GM12801 (cell line): Measurements from ENCODE around the gene TFF1.

Experiments used
- CTCF ChIP-seq: IDR thresholded peaks from one replicate; pipeline ENCODE4 v1.5.1; 2011; ENCODE audit warnings: control low read depth; ENCODE audit not compliant: insufficient read length; ENCODE audit errors: extremely low read depth

The TFF1 gene

GRCh38 chr21:42356650-42357049 is 9.7 kb downstream of the TFF1 start:
- TF ChIP-seq CTCF, result no peak

GRCh38 chr21:42356046-42356445 is 10.3 kb downstream of the TFF1 start:
- TF ChIP-seq CTCF, result no peak

GRCh38 chr21:42353623-42354022 is 12.7 kb downstream of the TFF1 start:
- no peak for TF ChIP-seq CTCF

- TF ChIP-seq CTCF, result no peak
Measured at GRCh38 chr21:42352441-42353095, 13.8 kb downstream of the TFF1 start.

GRCh38 chr21:42351626-42352440 is 14.5 kb downstream of the TFF1 start:
- TF ChIP-seq CTCF, result no peak

- TF ChIP-seq CTCF, result no peak
Measured at GRCh38 chr21:42350927-42351426, 15.4 kb downstream of the TFF1 start, which contains the start of gene TFF2. TFF2 (minus strand) TSS chr21:42350994; CDS start chr21:42350957, 37 bp downstream.

GRCh38 chr21:42350318-42350910 is 15.9 kb downstream of the TFF1 start:
- no peak for TF ChIP-seq CTCF
